Measurements from ENCODE around the gene ATAD3C.
"Not testable (repeated sequence)": the region's sequence is repeated elsewhere in the genome, so short reads cannot be mapped to it uniquely, and the experiment has no call there.

ATAD3C gene

GRCh38 chr1:1505801-1506200 is 56.3 kb downstream of the ATAD3C start:
- not testable (repeated sequence) for DNase-seq (ENCODE audit: low read depth in 2 of 2)

DNA sequence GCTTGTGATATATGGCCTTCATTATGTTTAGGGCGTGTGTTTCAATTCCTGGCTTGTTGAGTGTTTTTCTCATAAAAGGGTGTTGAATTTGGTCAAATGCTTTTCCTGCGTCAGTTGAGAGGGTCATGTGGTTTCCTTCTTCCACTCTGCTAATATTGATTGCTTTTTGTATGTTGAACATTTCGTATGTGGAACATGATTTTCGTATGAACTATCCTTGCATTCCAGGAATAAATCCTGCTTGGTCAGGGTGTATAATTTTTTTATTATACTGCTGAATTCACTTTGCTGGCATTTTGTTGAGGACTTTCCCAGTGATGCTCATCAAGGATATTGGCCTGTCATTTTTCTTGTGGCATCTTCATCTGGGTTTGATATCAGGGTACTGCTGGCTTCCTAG is 57.8 kb downstream of the ATAD3C start:
- no peak for DNase-seq (ENCODE audit: low read depth in 2 of 2)

DNA sequence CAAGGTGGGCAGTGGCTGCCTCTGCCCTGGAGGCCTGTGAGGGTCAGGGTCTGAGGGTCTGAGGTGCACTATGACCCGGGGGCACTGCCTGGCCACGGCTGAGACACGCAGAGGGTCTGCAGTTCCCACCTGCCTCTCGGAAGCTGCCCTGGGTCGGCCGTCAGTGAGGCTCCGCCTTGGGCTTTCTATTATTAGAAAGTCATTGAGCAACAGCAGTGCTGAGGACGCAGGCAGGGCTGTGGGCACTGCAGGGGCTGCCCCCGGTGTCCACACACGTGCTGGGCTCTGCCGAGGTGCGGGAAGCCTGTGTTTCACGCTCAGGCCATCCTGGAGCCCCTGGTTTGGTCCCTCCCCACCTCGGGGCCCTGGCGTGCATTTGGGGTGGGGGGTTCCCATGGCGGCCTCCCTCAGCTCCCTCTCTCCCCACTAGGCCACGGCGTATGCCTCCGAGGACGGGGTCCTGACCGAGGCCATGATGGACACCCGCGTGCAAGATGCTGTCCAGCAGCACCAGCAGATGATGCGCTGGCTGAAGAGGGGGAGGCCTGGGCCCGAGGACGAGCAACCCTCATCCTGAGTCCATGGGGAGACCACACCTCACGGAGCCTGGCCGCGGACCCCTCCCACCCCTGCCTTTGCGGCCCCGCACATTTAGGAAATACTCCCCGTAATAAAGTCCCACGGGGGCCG is 59.4 kb downstream of the ATAD3C start:
- not testable (repeated sequence) for DNase-seq (ENCODE audit: low read depth in 2 of 2)

DNA sequence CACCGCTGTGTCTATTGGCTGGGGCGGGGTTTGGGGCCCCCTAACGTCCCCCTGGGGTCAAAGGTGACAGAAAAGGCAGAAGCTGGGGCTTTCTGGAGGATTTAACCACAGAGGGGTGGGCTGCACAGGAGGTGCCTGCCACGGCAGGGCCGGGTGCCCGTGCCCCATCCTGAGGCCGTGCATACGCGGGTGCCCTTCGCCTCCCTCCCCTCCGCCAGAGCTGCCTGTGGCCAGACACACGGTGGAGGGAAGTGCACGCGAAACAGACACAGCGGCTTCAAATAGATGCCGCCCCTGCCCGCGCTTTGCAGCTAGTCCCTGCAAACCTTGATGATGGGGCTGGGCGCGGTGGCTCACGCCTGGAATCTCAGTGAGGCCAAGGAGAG is 60.0 kb downstream of the ATAD3C start:
- DNase-seq (ENCODE audit: low read depth in 2 of 2): not testable (repeated sequence)

- DNase-seq (ENCODE audit: low read depth in 2 of 2): no peak
These were observed 61.5 kb downstream of the ATAD3C start for GRCh38 chr1:1510912-1511532.

- peak; percentile 91 to 93 for DNase-seq (ENCODE audit: low read depth in 2 of 2)
These were observed 62.2 kb downstream of the ATAD3C start, which contains the start of gene ATAD3A for GRCh38 chr1:1511533-1512285. Gene ATAD3A (plus strand): TSS chr1:1512162. CDS start chr1:1512269, 107 bp downstream.

DNA sequence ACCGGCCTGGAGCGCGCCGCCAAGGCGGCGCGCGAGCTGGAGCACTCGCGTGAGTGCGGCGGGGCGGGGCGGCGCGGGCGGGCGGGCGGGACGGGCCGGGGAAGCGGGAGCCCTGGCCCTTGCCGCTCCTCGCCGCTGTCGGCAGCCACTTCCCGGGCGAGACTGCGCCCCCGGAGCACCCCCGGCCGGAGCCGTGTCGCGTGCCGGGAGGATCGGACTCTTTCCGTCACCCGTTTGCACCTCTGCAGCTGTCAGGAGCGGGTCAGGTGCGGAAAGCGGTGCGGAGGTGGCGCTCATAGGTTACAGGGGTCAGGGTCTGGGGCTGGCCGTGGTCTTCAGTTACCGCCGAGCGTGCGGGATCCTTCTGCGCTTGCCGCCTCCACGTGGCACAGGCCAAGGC is 62.9 kb downstream of the ATAD3C start:
- not testable (repeated sequence) for DNase-seq (ENCODE audit: low read depth in 2 of 2)

GRCh38 chr1:1513675-1514074 is 64.2 kb downstream of the ATAD3C start:
- DNase-seq (ENCODE audit: low read depth in 2 of 2): not testable (repeated sequence)

GRCh38 chr1:1514376-1514775 is 64.9 kb downstream of the ATAD3C start:
- DNase-seq (ENCODE audit: low read depth in 2 of 2): not testable (repeated sequence)

- DNase-seq (ENCODE audit: low read depth in 2 of 2): not testable (repeated sequence)
These were observed 67.4 kb downstream of the ATAD3C start for GRCh38 chr1:1516923-1517322.

DNA sequence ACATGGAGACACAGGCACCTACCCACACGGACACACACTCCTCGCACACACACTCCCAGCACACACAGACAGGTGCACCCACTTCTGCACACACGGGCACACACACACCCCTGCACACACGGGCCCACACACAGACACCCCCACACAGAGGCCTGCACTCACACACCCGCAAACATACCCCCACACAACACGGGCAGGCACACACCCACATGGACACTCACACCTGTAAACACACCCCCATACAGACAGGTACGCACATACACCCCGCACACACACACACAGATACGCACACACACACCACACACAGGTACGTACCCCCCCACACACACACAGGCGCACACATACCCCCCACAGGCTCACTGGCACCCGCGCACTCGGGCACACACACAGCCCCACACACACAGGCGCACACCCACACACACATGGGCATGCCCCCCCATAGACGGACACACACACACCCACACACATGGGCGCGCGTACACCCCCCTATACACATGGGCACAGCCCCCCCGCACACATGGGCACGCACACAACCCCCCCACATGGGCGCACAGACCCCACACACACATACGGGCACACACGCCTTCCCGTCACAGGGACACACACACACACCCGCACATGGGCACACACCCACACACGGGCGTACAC is 68.6 kb downstream of the ATAD3C start:
- DNase-seq (ENCODE audit: low read depth in 2 of 2): no peak

DNA sequence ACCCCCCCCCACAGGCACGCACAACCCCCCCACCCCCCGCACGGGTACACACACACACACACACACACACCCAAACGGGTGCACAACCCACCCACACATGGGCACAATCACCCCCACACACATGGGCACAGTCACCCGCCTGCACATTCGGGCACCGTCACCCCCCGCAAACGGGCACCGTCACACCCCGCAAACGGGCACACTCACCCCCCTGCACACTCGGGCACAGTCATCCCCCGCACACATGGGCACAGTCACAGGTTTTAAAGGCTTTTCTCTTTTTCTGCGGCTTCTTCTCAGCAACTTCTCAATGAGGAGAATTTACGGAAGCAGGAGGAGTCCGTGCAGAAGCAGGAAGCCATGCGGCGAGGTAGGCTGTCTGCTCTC is 69.1 kb downstream of the ATAD3C start:
- not testable (repeated sequence) for DNase-seq (ENCODE audit: low read depth in 2 of 2)
